HL-60 (cell line): ENCODE results near the gene HOXD8.

Experiments
- GABPA ChIP-seq: IDR thresholded peaks from 2 replicates; pipeline ENCODE4 v1.6.1; 2012; ENCODE audit warnings: low read depth
- POLR2AphosphoS5 ChIP-seq: IDR thresholded peaks from 2 replicates; pipeline ENCODE4 v1.6.1; 2012; ENCODE audit warnings: low read depth
- SPI1 ChIP-seq: IDR thresholded peaks from 2 replicates; pipeline ENCODE4 v1.6.1; 2012; ENCODE audit warnings: low read depth, mild to moderate bottlenecking, borderline replicate concordance
- TF ChIP-seq, protein P1 (sequence below): IDR thresholded peaks from 2 replicates; pipeline ENCODE4 v1.6.1; 2012; ENCODE audit warnings: low read depth; ENCODE audit not compliant: insufficient replicate concordance
- TF ChIP-seq, protein P2 (sequence below): IDR thresholded peaks from one replicate; pipeline ENCODE4 v1.5.1; 2011; ENCODE audit warnings: low read length, control low read depth, inconsistent platforms; ENCODE audit not compliant: insufficient read depth

DNA sequence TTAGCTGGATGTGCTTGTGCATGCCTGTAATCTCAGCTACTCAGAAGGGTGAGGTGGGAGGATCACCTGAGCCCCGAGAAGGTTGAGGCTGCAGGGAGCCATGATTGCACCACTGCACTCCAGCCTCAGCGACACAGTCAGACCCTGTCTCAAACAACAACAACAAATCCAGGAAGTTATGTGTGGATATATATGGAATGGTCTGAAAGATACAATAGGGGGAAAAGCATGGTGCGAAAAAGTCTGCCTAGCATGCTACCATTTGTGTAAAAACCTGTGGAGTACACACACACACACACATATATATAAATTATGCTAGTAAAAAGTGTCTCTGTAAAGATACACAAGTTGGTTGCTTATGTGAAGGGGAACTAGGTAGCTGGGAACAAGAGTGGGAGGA is 52.0 kb downstream of the HOXD8 start:
- TF ChIP-seq, protein P1, sequence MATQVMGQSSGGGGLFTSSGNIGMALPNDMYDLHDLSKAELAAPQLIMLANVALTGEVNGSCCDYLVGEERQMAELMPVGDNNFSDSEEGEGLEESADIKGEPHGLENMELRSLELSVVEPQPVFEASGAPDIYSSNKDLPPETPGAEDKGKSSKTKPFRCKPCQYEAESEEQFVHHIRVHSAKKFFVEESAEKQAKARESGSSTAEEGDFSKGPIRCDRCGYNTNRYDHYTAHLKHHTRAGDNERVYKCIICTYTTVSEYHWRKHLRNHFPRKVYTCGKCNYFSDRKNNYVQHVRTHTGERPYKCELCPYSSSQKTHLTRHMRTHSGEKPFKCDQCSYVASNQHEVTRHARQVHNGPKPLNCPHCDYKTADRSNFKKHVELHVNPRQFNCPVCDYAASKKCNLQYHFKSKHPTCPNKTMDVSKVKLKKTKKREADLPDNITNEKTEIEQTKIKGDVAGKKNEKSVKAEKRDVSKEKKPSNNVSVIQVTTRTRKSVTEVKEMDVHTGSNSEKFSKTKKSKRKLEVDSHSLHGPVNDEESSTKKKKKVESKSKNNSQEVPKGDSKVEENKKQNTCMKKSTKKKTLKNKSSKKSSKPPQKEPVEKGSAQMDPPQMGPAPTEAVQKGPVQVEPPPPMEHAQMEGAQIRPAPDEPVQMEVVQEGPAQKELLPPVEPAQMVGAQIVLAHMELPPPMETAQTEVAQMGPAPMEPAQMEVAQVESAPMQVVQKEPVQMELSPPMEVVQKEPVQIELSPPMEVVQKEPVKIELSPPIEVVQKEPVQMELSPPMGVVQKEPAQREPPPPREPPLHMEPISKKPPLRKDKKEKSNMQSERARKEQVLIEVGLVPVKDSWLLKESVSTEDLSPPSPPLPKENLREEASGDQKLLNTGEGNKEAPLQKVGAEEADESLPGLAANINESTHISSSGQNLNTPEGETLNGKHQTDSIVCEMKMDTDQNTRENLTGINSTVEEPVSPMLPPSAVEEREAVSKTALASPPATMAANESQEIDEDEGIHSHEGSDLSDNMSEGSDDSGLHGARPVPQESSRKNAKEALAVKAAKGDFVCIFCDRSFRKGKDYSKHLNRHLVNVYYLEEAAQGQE, result no peak
- TF ChIP-seq POLR2AphosphoS5 (no peak), GABPA (no peak), SPI1 (no peak)
- TF ChIP-seq, protein P2, sequence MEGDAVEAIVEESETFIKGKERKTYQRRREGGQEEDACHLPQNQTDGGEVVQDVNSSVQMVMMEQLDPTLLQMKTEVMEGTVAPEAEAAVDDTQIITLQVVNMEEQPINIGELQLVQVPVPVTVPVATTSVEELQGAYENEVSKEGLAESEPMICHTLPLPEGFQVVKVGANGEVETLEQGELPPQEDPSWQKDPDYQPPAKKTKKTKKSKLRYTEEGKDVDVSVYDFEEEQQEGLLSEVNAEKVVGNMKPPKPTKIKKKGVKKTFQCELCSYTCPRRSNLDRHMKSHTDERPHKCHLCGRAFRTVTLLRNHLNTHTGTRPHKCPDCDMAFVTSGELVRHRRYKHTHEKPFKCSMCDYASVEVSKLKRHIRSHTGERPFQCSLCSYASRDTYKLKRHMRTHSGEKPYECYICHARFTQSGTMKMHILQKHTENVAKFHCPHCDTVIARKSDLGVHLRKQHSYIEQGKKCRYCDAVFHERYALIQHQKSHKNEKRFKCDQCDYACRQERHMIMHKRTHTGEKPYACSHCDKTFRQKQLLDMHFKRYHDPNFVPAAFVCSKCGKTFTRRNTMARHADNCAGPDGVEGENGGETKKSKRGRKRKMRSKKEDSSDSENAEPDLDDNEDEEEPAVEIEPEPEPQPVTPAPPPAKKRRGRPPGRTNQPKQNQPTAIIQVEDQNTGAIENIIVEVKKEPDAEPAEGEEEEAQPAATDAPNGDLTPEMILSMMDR, result no peak
